Hematopoietic multipotent progenitor cell treated with erythropoietin and hydrocortisone succinate and interleukin-3 and kit ligand, for 8 days (in vitro differentiated cells): ENCODE results near the gene NAXD.
A peak's percentile ranks its signal among the peaks of the same experiment; 100 is the strongest.
"Not testable (repeated sequence)": the region's sequence is repeated elsewhere in the genome, so short reads cannot be mapped to it uniquely, and the experiment has no call there.

Source experiments
- DNase-seq: peaks from one replicate; pipeline ENCODE4 v3.0.0-alpha.2; 2015

The NAXD gene

GRCh38 chr13:110615322-110616102, at the start of gene NAXD:
Gene NAXD (plus strand): TSS chr13:110615545. CDS start chr13:110615602, 57 bp downstream.
- DNase-seq: peak; percentile 96

DNA sequence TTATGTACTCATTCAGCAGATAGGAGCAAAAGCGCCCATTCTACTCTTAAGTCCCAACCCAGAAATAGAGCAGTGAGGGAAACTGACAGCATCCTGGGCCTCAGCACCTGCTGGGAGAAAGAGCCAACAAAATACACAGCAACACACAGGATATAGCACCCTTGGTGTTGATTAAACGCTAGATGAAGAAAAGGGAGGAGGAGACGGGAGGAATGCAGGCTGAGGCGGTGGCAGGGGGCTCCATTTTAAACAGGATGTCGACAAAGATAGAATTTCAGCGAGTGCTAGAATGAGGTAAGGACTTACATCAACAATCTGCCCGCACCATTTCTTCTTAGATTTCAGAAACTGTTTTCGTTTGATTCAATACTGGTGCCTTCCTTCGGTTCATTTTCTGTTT, 49.2 kb upstream of the NAXD start:
- DNase-seq: no peak

DNA sequence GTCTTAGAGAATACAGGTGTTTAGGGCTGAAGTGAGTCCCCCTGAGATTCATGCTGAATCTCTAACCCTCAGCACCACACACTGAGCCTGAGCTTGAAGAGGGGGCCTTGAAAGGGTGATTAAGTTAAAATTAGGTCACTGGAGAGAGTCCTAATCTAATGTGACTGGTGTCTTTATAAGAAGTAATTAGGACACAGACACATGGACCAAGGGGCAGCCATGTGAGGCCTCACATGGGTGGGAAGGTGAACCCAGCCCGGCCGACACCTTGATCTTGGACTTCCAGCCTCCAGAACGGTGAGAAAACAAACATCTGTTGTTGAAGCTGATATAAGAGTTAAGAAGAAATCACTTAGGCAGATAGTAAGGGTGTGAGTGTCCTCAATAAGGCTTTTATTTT, 46.7 kb upstream of the NAXD start:
- no peak for DNase-seq

- not testable (repeated sequence) for DNase-seq
These were observed 45.4 kb upstream of the NAXD start for GRCh38 chr13:110569962-110570361.

- no peak for DNase-seq
These were observed 44.5 kb upstream of the NAXD start for GRCh38 chr13:110570886-110571285.

GRCh38 chr13:110571896-110572777, 43.2 kb upstream of the NAXD start:
- no peak for DNase-seq

DNA sequence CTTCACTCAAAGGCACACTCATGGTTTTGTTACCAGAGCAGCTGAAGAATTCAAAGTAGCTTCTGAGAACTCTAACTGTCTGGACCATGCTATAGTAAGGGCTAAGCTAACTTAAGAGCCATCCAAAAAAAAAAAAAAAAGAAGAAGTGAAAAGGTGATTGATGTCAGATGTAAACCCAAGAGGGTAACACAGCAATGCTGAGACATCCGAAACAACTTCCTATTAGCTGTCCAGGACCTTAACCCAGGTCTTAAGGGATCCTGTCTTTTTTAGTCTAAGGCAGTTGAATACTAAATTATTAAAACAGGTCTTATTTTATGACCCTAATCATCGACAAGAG, 42.6 kb upstream of the NAXD start:
- DNase-seq: no peak

DNA sequence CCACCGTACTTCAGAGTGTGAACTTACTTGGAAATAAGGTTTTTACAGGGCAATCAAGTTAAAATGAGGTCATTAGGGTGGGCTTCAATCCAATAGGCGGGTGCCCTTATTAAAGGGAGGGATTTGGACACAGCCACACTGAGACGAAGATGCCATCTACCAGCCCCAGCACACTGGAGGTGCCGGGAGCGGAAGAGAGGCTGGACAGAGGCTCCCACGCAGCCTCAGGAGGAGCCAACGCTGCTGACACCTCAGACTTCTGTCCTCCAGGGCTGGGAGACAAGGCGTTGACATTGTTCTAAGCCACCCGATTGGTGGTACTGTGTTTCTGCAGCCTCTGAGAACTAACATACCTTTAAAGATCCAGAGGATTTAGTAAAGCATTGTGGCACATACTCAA, 41.2 kb upstream of the NAXD start:
- DNase-seq: no peak

DNA sequence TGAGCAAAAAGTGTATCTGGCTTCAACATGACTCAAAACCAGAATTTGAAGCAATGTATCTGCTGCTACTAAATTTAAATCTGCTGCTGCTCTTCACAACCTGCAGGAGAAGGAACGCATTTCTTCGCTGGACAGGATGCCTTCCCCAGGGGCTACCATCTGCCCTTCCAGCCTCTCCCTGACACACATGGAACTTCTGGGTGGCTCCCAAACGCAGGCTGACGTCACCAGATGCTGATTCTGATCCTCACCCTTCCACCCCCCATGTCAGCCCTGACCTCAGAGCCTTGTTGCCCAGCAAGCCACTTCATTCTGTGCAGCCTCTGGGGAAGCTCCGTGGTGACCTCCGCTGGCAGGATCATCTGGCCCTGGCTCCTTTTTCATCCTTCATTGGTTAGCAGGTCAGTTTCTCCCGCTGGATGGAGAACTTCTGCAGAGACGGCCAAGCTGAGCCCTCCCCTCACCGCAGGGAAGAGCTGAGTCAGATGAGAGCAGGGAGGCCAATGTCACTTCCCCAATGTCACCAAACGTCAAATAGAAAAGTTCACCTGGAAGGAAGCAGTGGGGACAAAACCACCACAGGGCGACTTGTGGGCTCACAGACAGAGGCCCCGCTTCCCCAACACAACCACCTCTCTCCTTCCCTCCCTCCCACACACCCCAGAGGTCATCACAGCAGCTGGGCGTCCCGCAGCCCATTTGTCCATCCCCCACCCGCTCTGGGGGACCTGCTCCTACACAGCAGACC, 39.8 kb upstream of the NAXD start:
- no peak for DNase-seq

GRCh38 chr13:110576070-110576394, 39.3 kb upstream of the NAXD start:
- DNase-seq: no peak

- no peak for DNase-seq
These were observed 38.4 kb upstream of the NAXD start for GRCh38 chr13:110576736-110577476.

- no peak for DNase-seq
These were observed 37.0 kb upstream of the NAXD start for GRCh38 chr13:110578363-110578762.

DNA sequence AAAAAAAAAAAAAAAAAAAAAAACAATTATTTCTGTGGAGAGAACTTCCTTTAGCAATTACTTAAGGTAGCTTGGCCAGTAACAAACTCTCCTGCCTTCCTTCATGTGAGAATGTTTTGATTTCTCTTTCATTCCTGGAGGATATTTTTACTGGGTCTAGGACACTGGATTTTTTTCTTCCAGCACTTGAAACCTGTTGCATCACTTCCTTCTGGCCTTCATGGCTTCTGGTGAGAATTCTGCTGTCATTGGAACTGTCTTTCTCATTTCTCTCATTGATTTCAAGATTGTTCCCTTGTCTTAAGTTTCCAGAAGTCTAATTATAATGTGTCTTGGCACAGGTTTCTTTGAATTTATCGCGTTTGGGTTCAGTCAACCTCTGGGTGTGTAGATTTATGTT, 34.5 kb upstream of the NAXD start:
- no peak for DNase-seq

- no peak for DNase-seq
These were observed 33.7 kb upstream of the NAXD start for GRCh38 chr13:110581506-110582185.

GRCh38 chr13:110582421-110582954, 32.9 kb upstream of the NAXD start:
- DNase-seq: no peak

- DNase-seq: no peak
These were observed 32.0 kb upstream of the NAXD start for GRCh38 chr13:110583178-110583865.

DNA sequence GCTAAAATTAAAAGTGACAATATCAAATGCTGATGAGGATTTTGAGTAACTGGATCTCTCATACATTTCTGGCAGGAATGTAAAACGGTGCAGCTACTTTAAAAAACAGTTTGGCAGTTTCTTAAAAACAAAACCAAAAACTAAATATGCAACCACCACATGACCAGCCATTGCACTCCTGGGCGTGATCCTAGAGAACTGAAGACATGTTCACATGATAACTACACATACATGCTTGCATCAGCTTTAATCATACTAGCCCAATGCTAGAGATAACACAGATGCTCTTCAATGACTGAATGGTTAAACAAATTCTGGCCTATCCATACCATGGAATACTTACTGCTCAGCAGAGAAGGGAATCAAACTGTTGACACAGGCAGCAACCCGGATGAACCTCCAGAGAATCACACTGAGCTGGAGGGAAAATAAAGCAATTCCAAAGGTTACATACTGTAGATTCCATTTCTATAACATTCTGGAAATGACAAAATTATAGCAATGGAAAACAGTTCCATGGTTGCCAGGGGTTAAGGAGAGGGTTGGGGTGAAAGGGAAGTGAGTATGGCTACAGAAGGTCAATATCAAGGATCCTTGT, 25.5 kb upstream of the NAXD start:
- peak; percentile 30 for DNase-seq

- no peak for DNase-seq
These were observed 24.8 kb upstream of the NAXD start for GRCh38 chr13:110590577-110590976.

- DNase-seq: no peak
These were observed 22.7 kb upstream of the NAXD start for GRCh38 chr13:110592665-110593064.

- DNase-seq: peak; percentile 78
These were observed 21.8 kb upstream of the NAXD start for GRCh38 chr13:110593430-110594130.
